Cardiac fibroblast (primary cell): ENCODE data around the gene MASP2.
A peak's percentile ranks its signal among the peaks of the same experiment; 100 is the strongest.
"Not testable (repeated sequence)": the region's sequence is repeated elsewhere in the genome, so short reads cannot be mapped to it uniquely, and the experiment has no call there.

Experiments
- DNase-seq, 2 donors: peaks; one replicate each; pipeline versions ENCODE4 v3.0.0 to v3.0.0-alpha.2; 2010; ENCODE audit warnings: low read depth in 2 of 2
- H3K4me3 ChIP-seq, 2 donors: replicated peaks in 1 of 2; 1 replicate in 1 of 2; 2 replicates in 1 of 2; pipeline ENCODE4 v1.5.1; 2011; ENCODE audit warnings: low read depth in 2 of 2, low read length in 2 of 2, mild to moderate bottlenecking in 2 of 2, moderate library complexity in 1 of 2
- TF ChIP-seq, protein P1 (sequence below): IDR thresholded peaks from one replicate; pipeline ENCODE4 v1.5.1; 2011; ENCODE audit warnings: low read depth, mild to moderate bottlenecking, low read length, inconsistent platforms

The MASP2 gene

DNA sequence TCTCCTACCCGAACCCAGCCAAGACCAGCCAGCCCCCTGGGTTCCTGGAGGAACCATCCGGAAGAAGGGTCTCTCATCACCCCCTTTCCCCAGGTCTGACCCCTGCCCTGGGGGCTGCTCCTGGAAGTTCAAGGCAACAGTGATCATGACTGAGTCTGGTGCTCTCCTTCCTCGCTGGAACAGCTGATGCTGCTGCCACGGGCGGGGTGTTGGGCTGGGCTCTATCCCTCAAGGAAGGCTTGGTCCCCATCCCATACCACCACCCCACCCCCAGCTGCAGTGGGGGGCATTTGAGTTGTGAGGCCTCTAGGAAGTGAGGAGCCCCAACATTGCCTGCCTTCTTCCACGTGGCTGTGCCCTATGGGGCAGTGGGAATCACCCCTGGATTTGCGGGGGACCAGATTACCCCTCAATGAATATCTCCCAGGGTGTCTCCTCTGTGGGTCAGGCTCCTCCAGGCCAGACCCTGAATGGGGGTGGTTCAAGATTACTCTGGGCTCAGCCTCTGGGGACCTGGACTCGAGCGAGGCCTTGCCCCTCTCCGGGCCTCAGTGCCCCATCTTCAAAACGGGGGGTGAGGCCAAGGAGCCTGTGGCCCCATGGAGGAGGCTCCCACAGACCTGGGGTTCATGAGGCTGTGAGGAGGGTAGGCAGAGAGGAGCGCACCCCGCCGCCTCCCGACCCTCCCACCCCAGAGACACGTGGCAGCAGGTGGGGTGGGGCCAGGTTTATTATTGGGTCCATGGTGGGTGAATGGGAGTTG, 2.8 kb downstream of the MASP2 start:
- TF ChIP-seq, protein P1, sequence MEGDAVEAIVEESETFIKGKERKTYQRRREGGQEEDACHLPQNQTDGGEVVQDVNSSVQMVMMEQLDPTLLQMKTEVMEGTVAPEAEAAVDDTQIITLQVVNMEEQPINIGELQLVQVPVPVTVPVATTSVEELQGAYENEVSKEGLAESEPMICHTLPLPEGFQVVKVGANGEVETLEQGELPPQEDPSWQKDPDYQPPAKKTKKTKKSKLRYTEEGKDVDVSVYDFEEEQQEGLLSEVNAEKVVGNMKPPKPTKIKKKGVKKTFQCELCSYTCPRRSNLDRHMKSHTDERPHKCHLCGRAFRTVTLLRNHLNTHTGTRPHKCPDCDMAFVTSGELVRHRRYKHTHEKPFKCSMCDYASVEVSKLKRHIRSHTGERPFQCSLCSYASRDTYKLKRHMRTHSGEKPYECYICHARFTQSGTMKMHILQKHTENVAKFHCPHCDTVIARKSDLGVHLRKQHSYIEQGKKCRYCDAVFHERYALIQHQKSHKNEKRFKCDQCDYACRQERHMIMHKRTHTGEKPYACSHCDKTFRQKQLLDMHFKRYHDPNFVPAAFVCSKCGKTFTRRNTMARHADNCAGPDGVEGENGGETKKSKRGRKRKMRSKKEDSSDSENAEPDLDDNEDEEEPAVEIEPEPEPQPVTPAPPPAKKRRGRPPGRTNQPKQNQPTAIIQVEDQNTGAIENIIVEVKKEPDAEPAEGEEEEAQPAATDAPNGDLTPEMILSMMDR = no peak
- no peak overlapping the region for H3K4me3 ChIP-seq
- DNase-seq = no peak

DNA sequence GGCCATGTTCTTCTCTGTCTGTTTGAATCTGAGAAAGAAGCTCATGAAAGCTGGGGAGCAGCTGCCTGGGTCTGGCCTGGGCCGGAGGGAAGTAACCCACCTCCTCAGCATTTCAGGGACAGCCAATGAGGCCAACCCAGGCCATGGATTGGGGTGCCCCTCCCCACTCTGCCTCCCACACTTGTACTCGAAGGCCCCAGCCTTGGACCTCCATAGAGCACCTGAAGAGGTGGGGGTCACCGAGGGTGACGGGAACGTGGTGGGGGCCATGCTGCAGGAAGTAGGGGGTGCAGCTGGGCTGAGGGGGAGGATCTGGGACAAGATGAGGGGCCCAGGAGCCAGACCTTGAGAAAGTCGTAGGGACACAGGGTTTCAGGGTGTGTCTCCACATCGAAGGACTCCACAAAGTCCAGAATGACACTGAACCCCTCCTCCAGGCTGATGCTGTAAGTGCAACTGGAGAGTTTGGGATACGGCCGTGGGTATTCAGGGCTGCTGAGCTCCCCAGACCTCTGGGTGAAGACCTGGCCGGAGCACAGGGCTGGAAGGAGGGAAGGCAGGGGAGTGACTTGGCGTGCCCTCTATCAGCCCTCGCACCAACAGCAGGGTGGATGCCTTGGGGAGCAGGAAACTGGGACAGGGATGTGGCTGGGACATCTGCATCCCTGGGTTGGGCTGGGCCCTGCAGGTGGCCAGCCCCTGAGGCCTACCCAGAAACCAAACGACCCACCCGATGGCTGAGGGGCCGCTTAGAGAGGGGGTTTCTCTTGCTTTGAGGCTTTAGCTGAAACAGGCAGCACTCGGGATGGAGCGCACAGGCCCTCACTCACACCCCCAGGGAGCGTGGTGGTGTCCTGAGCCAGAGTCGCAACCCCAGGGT, 3.8 kb downstream of the MASP2 start:
- DNase-seq = no peak
- no peak overlapping the region for H3K4me3 ChIP-seq
- TF ChIP-seq, protein P1 = no peak

DNA sequence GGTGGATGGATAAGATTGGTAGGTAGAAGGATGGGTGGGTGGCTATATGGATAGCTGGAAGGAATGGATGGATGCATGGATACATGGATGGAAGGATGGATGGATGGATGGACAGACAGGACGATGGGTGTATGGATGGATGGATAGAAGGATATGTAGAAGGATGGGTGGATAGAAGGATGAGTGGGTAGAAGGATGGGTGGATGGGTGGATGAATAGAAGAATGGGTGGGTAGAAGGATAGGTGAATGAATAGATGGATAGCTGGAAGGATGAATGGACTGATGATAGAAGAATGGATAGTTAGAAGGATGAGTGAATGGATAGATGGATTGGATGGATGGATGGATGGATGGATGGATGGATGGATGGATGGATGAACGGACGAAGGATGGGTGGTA, 5.0 kb downstream of the MASP2 start:
- TF ChIP-seq, protein P1 = no peak
- H3K4me3 ChIP-seq = no peak overlapping the region
- DNase-seq = no peak

DNA sequence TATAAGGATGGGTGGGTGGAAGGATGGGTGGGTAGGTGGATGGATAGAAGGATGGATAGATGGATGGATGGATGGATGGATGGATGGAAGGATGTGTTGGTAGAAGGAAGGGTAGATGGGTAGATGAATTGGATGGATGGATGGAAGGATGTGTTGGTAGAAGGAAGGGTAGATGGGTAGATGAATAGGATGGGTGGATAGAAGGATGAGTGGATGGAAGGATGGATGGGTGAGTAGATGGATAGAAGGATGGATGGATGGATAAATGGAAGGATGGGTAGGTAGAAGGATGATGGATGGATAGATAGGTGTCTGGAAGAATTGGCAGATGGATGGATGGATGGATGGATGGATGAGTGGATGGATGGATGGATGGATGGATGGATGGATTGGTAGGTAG, 6.0 kb downstream of the MASP2 start:
- DNase-seq = no peak
- TF ChIP-seq, protein P1 = no peak
- H3K4me3 ChIP-seq = no peak overlapping the region

DNA sequence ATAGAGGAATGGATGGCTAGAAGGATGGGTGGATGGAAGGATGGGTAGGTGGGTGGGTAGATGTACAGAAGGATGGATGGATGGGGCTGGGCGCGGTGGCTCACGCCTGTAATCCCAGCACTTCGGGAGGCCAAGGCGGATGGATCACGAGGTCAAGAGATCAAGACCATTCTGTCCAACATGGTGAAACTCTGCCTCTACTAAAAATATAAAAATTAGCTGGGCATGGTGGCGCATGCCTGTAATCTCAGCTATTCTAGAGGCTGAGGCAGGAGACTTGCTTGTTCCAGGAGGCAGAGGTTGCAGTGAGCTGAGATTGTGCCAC, 7.0 kb downstream of the MASP2 start:
- not testable (repeated sequence) for H3K4me3 ChIP-seq, DNase-seq

DNA sequence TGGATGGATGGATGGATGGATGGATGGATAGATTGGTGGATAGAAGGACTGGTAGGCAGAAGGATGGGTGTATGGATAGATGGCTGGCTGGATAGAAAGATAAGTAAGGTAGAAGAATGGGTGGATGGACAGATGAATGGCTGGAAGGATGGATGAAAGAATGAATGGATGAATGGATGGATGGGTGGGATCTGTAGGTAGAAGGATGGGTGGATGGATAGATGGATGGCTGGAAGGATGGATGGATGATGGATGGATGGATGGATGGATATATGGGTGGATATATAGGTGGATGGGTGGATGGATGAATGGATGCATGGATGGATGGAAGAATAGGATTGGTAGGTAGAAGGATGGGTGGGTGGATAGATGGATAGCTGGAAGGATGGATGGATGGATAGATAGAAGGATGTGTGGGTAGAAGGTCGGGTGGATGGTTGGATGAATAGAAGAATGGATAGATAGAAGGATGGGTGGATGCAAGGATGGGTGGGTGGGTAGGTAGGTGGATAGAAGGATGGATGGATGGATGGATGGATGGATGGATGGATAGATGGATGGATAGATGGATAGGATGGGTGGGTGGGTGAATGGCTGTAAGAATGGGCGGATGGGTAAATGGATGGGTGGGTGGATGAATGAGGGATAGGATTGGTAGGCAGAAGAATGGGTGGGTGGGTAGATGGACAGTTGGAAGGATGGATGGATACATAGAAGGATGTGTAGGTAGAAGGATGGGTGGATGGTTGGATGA, 7.5 kb downstream of the MASP2 start:
- no peak overlapping the region for H3K4me3 ChIP-seq
- DNase-seq = no peak
- TF ChIP-seq, protein P1 = no peak

DNA sequence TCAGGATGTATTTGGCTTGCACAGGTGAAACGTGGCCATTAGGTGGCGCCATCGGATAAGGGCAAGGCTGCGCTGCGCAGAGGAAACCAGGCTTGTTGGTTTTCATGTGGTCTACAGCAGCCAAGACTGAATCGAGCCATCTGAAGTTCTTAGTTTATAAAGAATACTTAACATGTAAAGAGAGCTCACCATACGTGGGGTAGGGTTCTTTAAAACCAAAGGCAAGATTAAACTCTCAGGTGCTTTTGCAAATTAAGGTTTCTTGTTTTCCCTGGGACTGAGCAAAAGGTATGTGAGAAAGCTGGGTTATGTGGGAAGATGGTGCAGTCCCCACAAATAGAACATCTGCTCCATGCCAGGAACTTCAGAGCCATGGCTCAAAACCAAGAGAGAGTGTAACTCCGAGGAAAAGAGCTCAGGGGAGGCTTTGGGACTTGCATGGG, 9.3 kb downstream of the MASP2 start:
- no peak overlapping the region for H3K4me3 ChIP-seq
- TF ChIP-seq, protein P1 = peak; percentile 96
- peak; percentile 89 to 91 for DNase-seq

DNA sequence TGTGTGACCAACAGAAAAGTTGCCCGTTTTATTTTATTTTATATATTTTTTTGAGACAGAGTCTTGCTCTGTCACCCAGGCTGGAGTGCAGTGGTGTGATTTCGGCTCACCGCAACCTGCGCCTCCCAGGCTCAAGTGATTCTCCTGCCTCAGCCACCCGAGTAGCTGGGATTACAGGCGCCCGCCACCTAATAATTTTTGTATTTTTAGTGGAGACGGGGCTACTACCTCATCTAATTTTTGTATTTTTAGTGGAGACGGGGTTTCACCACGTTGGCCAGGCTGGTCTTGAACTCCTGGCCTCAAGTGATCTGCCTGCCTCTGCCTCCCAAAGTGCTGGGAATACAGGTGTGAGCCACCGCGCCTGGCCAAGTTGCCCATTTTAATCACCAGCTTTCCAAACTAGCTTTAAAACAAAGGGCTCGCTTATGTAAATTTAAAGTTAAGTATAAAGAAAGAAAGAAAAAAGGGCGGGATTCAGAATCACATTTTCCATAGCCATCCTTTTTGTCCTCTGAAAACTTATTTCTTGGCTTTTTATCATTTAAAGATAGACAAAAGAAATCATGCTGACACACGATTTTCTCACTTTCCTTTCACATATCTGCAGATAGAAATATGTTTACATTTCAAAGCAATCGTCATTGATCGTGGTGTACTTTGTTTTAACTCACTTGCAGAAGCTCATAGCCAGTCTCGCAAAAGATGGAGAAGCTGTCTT, 9.9 kb downstream of the MASP2 start:
- not testable (repeated sequence) for H3K4me3 ChIP-seq, DNase-seq
